Vagina (tissue), 2 donors: ENCODE data around the gene ABCA6.

Experiments used
- CTCF ChIP-seq, 3 experiments: fragments of 450-650 bp in 2 of 3; fragments of 200-600 bp in 1 of 3; sonication (generic) in 1 of 3; IDR thresholded peaks; one replicate each; pipeline ENCODE4 v1.5.1; 2017 to 2019; ENCODE audit warnings: antibody characterized with exemption in 3 of 3, mild to moderate bottlenecking in 2 of 3, moderate library complexity in 2 of 3
- POLR2A ChIP-seq, 2 donors: fragments of 450-650 bp; IDR thresholded peaks; one replicate each; pipeline ENCODE4 v1.6.1; 2017; ENCODE audit warnings: antibody characterized with exemption in 2 of 2, mild to moderate bottlenecking in 2 of 2, moderate library complexity in 2 of 2

- no peak for TF ChIP-seq CTCF (IDR thresholded peaks at IDR 0.05)
- TF ChIP-seq POLR2A (IDR thresholded peaks at IDR 0.05), result no peak
Measured at GRCh38 chr17:69046121-69046807, 95.4 kb downstream of the ABCA6 start.
